ENCODE data around the gene TOM1L2.

The TOM1L2 gene

GRCh38 chr17:17987187-17987896 lies 15.1 kb upstream of the TOM1L2 start:
- no peak for TF ChIP-seq CTCF (IDR thresholded peaks at IDR 0.05)

DNA sequence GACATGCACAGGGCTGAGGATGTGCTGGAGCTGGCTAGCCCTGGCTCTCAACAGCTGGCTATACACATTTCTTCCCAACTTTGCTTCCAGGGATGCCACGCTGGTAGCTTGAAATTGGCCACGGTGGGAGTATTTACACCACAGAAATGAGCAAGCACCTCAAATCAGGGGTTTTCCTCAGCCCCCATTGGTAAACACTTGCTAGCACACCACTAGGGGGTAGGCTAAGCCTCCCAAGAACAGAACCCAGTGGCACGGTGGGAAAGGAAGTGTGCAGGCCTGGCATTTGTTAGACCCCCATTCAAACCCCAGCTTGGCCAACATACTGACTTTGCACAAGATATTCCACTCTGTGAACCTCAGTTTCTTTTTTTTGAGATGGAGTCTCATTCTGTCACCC lies 13.4 kb upstream of the TOM1L2 start:
- no peak for TF ChIP-seq CTCF (IDR thresholded peaks at IDR 0.05)

DNA sequence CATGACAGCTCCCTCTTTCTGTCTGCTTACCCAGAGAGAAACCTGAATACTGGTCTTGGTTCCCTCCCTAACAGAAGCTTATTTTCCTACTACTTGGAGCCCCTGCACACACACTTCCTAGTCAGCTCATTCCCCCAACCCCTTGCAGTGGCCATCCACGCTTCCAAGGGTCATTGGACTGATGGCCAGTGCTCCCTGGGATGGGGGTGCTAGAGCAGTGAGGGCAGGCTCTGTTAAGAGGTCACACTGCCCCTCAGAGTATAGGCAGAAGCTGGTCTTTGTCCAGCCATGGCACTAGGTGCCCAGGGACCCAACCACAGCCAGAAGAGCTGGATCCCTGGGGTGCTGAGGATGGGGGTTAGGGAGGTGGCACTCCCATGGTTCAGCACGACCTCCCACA lies 13.0 kb upstream of the TOM1L2 start:
- TF ChIP-seq CTCF (IDR thresholded peaks at IDR 0.05) = no peak

- no peak for TF ChIP-seq CTCF (IDR thresholded peaks at IDR 0.05)
Observed at GRCh38 chr17:17983776-17984175, 11.6 kb upstream of the TOM1L2 start.

DNA sequence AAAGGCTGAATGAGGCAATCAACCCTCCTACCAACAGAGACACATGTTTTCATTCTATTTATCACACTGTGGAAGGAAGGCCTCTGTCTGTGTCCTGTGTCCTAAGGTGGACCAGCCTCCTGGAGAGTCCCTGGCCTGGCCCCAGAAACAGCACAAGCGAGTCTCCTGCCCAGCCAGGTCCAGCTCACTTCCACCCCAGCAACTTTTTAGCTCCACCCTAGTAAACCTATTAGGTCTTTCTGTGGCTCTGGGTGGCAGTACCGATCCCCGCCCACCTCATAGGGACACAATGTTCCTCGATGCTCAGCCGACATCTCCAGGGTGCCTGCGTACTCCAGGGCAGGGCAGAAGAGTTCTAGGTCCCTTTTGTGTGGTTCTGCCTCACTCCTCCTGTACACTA lies 11.2 kb upstream of the TOM1L2 start:
- no peak for TF ChIP-seq CTCF (IDR thresholded peaks at IDR 0.05)

GRCh38 chr17:17982801-17983200 lies 10.6 kb upstream of the TOM1L2 start:
- no peak for TF ChIP-seq CTCF (IDR thresholded peaks at IDR 0.05)

DNA sequence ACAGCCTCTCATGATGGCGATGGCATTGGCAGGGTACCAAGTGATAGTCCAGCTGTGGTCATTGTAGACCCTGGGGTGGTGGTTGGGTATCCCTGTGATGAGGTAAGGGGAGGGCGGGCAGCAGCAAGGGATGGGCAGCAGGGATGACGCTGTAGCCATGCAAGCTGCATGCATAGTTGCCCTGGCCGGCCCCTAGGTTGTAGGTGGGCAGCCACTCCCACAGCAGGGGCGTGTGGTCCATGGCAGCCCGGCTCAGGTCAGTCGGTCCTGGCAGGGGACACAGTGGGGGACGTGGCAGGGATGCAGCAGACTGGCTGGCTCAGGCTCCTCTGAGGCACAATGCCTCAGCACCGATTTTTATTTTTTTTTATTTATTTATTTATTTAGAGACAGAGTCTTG lies 9.1 kb upstream of the TOM1L2 start:
- no peak for TF ChIP-seq CTCF (IDR thresholded peaks at IDR 0.05)

DNA sequence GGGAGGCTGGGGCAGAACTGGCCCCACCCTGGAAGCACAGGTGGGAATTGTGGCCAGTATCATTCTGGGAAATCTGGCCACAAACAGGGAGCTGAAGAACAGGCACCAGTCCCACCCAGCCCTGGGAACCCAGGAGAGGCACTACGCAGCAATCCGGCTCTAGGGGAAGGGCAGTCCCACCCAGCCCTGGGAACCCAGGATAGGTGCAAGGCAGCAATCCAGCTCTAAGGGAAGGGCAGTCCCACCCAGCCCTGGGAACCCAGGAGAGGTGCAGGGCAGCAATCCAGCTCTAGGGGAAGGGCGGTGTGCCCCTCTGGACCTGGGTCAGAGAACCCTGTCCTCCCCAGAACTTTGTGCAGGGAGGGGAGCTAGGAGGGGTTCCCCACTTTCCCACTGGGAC lies 7.6 kb upstream of the TOM1L2 start:
- no peak for TF ChIP-seq CTCF (IDR thresholded peaks at IDR 0.05)

Measured in LNCAP (cell line).